Mesenteric fat pad (tissue), 1 donor: ENCODE measurements around the gene FHAD1. TPM values are rescaled to one million over a fixed set of nuclear protein-coding genes. Genes with fewer than 3 reads are reported as not detected.

Experiments
- total RNA-seq: library from RNA; stranded (reverse); fragmentation: NEBNext Ultra II Directional; extraction: Animal tissue kit (Norgen Biotek cat#: 25700); gene quantifications from one replicate; pipeline ENCODE4 v1.2.1, GENCODE V29; 2021
- donor health status: DM: yes; HTN: yes; CAD: no.

Gene FHAD1
- total RNA-seq, 1 donor from 2014 or later: 0.55 TPM

Other genes starting within 250 kb of the FHAD1 start
- 4.3 TPM for gene TMEM51, start 93.5 kb upstream of the FHAD1 start, total RNA-seq
- gene EFHD2, start 162.7 kb downstream of the FHAD1 start, total RNA-seq: 52.4 TPM
- gene CTRC, start 191.2 kb downstream of the FHAD1 start, total RNA-seq: 1.5 TPM
- gene CELA2A, start 209.5 kb downstream of the FHAD1 start, total RNA-seq: 0.74 TPM
- not detected for gene CELA2B, start 228.9 kb downstream of the FHAD1 start, total RNA-seq